Activated naive CD4-positive, alpha-beta T cell (primary cell): Measurements from ENCODE around the gene CENPP.

Source experiments
- DNase-seq, 4 experiments: peaks; one replicate each; lab custom pipeline; 2025; lab: John Stamatoyannopoulos, UW

Gene CENPP

GRCh38 chr9:92508018-92508820 lies 182.5 kb downstream of the CENPP start:
- no peak for DNase-seq

- no peak for DNase-seq
Measured at GRCh38 chr9:92509050-92509449, 183.3 kb downstream of the CENPP start.

GRCh38 chr9:92510747-92511146 lies 185.0 kb downstream of the CENPP start:
- DNase-seq, result no peak

- DNase-seq, result no peak
Measured at GRCh38 chr9:92512622-92513021, 186.9 kb downstream of the CENPP start.

GRCh38 chr9:92513349-92513748 lies 187.6 kb downstream of the CENPP start:
- DNase-seq, result no peak

- DNase-seq, result no peak
Measured at GRCh38 chr9:92514635-92515034, 188.9 kb downstream of the CENPP start.

- DNase-seq, result no peak
Measured at GRCh38 chr9:92516521-92516920, 190.8 kb downstream of the CENPP start.

- no peak for DNase-seq
Measured at GRCh38 chr9:92517046-92517445, 191.3 kb downstream of the CENPP start.

GRCh38 chr9:92518199-92518598 lies 192.4 kb downstream of the CENPP start:
- no peak for DNase-seq

- DNase-seq, result no peak
Measured at GRCh38 chr9:92520837-92521236, 195.1 kb downstream of the CENPP start.

GRCh38 chr9:92522983-92523970 lies 197.5 kb downstream of the CENPP start:
- no peak for DNase-seq

- no peak for DNase-seq
Measured at GRCh38 chr9:92524881-92525280, 199.1 kb downstream of the CENPP start.

- no peak for DNase-seq
Measured at GRCh38 chr9:92525306-92525705, 199.6 kb downstream of the CENPP start.

- DNase-seq, result no peak
Measured at GRCh38 chr9:92527291-92527828, 201.6 kb downstream of the CENPP start.

GRCh38 chr9:92527832-92528521 lies 202.2 kb downstream of the CENPP start:
- no peak for DNase-seq

GRCh38 chr9:92528522-92528849 lies 202.7 kb downstream of the CENPP start:
- DNase-seq, result no peak

GRCh38 chr9:92529124-92529523 lies 203.4 kb downstream of the CENPP start:
- DNase-seq, result no peak

- DNase-seq, result no peak
Measured at GRCh38 chr9:92530893-92531292, 205.1 kb downstream of the CENPP start.

- no peak for DNase-seq
Measured at GRCh38 chr9:92534204-92534603, 208.5 kb downstream of the CENPP start.

GRCh38 chr9:92534674-92535073 lies 208.9 kb downstream of the CENPP start:
- no peak for DNase-seq

GRCh38 chr9:92535940-92536850 lies 210.4 kb downstream of the CENPP start, which contains the start of gene ECM2:
Gene ECM2, minus strand, starts transcription at chr9:92535990. Its CDS starts 13,124 bp downstream, at chr9:92522866.
- no peak for DNase-seq
